OCI-LY1 (cell line): ENCODE results near the gene LIPH.

ENCODE experiments used
- EZH2 ChIP-seq: fragments of 200-600 bp; sonication (generic), shearing (Covaris generic); IDR thresholded peaks from 2 replicates; pipeline ENCODE4 v1.8.0; 2017; ENCODE audit warnings: borderline replicate concordance, mixed run types, mild to moderate bottlenecking, antibody characterized with exemption, low read length, moderate library complexity, mixed read lengths
- TF ChIP-seq, protein P1 (sequence below): fragments of 200-600 bp; sonication (generic), shearing (Covaris generic); IDR thresholded peaks from 2 replicates; pipeline ENCODE4 v1.5.1; 2017; ENCODE audit warnings: mild to moderate bottlenecking, antibody characterized with exemption, low read length, moderate library complexity, mixed read lengths

- TF ChIP-seq, protein P1, sequence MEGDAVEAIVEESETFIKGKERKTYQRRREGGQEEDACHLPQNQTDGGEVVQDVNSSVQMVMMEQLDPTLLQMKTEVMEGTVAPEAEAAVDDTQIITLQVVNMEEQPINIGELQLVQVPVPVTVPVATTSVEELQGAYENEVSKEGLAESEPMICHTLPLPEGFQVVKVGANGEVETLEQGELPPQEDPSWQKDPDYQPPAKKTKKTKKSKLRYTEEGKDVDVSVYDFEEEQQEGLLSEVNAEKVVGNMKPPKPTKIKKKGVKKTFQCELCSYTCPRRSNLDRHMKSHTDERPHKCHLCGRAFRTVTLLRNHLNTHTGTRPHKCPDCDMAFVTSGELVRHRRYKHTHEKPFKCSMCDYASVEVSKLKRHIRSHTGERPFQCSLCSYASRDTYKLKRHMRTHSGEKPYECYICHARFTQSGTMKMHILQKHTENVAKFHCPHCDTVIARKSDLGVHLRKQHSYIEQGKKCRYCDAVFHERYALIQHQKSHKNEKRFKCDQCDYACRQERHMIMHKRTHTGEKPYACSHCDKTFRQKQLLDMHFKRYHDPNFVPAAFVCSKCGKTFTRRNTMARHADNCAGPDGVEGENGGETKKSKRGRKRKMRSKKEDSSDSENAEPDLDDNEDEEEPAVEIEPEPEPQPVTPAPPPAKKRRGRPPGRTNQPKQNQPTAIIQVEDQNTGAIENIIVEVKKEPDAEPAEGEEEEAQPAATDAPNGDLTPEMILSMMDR: no peak
- TF ChIP-seq EZH2: no peak
Observed at GRCh38 chr3:185583925-185584324, 31.5 kb upstream of the LIPH start.
